NCI-H146 treated with DMSO at 0.1 percent for 48 hours (cell line): ENCODE measurements around the gene SLC9A3.
"Not testable (repeated sequence)": the region's sequence is repeated elsewhere in the genome, so short reads cannot be mapped to it uniquely, and the experiment has no call there.

Experiments used
- DNase-seq: peaks from one replicate; lab custom pipeline; 2025; ENCODE audit not compliant: unreplicated experiment; lab: John Stamatoyannopoulos, UW

SLC9A3 gene

DNA sequence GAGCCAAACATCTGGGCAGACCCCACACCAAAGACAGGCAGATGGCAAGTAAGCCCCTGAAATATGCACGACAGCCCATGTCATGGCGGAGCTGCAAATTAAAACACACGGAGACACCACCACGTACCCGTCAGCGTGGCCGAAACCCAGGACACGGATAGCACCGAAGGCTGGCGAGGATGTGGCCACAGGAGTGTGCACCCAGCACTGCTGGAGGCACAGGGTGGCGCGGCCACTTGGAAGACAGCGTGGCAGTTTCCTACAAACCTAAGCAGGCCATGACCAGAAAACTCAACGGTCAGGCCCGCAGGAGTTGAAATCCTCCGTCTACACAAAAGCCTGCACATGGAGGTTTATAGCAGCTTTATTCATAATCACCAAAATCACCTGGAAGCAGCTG is 12.8 kb downstream of the SLC9A3 start:
- no peak for DNase-seq

- no peak for DNase-seq
Observed at GRCh38 chr5:510521-510920, 13.7 kb downstream of the SLC9A3 start.

GRCh38 chr5:509611-510185 is 14.6 kb downstream of the SLC9A3 start:
- no peak for DNase-seq

DNA sequence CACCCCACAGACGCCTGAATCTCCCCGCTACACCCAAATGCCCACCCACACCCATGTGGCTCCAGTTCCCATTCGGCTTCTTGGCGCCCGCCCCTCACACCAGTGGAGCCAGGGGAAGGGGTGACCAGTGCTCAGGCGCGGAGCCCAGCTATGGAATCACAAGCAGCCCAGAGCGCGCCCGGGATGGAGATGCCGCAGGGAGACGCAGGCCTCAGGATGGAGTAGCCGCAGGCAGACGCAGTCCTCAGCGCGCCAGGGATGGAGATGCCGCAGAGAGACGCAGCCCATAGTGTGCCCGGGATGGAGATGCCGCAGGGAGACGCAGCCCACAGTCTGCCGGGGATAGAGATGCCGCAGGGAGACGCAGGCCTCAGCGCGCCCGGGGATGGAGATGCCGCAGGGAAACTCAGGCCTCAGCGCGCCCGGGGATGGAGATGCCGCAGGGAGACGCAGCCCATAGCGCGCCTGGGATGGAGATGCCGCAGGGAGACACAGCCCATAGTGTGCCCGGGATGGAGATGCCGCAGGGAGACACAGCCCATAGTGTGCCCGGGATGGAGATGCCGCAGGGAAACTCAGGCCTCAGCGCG is 16.2 kb downstream of the SLC9A3 start:
- DNase-seq = not testable (repeated sequence)

DNA sequence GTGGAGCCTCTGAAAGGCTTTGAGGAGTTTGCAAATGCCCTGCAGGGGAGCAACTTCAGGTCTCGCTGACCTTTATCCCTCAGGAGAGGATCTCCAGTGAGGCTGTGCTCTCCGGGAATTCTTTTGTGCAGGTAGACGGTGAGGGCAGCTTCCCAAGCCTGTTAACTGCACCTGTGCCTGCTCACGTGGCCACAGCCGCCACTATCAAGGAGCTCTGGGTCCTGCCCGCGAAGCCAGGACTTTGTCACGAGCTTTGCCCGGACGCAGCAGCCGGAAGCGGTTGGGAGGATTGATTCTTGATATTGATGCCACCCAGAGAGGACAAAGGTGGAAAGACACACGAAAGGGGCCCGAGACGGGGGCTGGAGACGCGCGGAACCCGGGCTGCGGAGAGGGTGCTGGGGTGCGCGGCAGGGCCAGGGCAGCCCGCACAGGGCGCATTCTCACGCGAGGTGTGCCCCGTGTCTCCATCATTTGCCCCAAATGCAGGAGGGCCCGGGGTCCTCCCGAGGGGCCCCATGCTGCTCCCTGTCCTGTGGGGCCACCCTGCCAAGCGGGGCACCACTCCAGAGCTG is 18.2 kb downstream of the SLC9A3 start:
- peak; percentile 29 for DNase-seq

GRCh38 chr5:504326-505154 is 19.7 kb downstream of the SLC9A3 start:
- no peak for DNase-seq

- DNase-seq = no peak
Observed at GRCh38 chr5:502325-503079, 21.7 kb downstream of the SLC9A3 start.

GRCh38 chr5:501831-502184 is 22.4 kb downstream of the SLC9A3 start:
- no peak for DNase-seq

DNA sequence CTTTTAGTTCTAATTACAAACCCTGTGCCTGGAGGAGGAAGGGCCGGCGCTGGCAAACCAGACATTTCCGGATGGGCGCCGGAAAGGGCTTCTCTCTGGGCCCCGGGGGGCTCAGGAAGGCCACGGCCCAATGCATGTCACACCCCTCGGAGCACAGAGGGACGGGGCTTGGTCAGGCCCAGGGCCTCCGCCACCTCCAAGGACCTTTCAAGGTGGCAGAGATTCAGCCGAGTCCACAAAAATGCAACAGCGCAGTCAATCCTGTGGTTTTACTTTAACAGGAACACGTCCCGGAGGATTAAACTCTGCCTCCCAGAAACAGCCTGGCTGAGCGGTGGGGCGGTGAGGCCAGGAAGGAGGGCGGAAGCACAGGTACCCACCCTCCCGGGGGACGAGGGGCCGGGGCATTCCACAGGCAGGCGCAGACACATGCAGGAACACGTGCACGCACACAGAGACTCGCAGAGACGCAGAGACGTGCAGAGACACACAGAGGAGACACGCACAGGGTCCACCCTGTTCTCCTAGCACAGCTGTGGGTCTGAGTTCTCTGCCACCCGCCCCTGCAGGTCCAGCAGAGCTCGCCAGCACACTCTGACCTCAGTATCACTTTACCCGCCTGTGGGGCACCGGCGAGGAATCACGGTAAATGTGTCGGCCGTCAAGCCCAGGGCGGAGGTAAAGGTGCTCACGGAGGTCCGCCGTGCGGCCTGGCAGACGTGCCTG is 23.0 kb downstream of the SLC9A3 start:
- DNase-seq = no peak

DNA sequence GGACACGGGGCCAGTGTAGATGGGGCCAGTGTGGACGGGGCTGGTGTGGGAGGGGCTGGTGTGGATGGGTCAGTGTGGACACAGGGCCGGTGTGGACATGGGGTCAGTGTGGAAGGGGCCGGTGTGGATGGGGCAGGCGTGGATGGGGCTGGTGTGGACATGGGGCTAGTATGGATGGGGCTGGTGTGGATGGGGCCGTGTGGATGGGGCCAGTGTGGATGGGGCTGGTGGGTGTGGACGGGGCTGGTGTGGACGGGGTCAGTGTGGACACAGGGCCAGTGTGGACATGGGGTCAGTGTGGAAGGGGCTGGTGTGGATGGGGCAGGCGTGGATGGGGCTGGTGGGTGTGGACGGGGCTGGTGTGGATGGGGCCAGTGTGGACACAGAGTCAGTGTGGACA is 23.8 kb downstream of the SLC9A3 start:
- no peak for DNase-seq

- DNase-seq = no peak
Observed at GRCh38 chr5:499233-500209, 24.7 kb downstream of the SLC9A3 start.

DNA sequence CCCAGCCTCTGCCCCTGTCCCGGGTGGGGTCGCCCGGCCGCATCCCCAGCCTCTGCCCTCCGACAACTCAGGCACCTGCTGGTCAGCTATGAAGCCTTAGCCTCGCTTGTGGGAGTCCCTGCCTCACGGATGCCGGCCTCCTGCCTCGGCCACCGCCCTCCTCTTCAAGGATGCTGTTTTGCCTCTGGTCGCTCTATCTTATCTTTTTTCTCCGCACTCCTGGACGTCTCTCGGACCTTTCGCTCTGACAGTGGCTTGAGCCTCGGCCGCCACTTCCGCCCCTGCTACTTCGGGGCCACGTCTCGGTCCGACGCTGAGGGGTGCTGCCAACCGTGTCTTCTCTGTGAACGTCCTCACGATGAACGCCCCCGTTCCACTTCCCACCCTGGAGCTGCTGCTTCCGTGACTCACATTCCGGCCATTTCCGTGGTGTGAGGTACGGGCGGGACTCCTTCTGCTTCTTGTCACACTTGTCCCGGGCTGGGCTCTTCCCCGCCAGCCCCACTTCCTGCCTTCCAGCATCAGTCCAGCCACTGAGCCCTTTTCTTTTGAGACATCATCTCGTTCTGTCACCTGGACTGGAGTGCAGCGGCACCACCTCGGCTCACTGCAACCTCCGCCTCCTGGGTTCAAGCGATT is 26.3 kb downstream of the SLC9A3 start:
- no peak for DNase-seq

DNA sequence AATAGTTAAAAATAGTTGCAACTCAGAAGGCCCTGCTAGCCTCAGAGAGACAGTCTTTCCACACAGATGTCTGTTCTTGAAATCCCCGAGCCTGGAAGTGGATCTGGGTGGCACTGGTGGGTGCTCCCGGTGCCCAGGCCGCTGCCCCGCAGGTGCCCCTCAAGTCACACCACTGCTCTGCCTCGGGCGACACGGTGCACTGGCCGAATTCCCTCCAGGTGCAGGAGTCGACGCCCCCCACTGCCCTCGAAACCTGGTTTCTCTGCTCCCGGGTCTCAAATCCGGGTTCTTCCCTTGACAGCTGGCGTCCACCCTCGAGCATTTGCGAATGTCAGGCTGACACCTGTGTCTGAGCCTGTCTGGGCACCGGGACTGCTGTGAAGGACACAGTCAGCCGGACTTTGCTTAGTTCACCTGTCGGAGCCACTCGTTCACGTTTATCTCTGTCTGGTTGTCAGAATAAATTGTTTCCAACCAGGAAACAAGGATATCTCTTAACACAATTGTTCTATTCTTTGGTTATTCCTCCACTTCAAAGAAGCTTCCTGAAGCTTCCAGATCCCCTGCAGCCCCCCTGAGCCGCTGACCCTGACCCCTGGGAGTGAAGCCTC is 27.1 kb downstream of the SLC9A3 start:
- DNase-seq = no peak

GRCh38 chr5:496028-496427 is 28.2 kb downstream of the SLC9A3 start:
- DNase-seq = no peak

DNA sequence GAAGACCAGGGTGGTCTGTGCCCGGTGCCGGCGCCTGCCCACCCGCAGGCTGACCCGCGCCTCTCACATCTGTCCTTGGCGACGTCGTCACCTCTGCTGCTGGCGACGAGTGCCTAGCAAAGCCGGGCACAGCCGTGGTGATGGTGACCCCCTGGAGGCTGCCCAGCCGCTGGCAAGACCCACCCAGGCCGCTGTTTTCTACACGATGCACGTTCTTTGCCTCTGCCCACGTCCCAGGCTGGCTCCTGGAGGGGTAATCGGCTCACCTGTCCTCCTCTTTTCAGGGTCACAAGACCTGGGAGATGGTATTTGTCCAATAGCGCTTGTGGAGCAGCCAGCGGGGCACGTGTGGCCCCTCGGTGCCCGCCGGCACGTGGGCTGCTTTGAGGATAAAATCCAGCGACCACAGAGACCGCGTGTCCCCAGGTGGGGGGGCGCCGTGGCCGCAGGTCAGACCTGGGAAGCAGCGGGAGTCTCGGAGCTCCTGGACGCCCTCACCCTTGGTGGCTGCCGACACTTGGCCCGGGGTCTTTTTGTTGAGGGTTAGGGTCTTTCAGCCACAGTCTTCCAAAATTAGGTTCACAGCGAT is 29.5 kb downstream of the SLC9A3 start:
- no peak for DNase-seq

GRCh38 chr5:493758-494157 is 30.5 kb downstream of the SLC9A3 start:
- DNase-seq = no peak

DNA sequence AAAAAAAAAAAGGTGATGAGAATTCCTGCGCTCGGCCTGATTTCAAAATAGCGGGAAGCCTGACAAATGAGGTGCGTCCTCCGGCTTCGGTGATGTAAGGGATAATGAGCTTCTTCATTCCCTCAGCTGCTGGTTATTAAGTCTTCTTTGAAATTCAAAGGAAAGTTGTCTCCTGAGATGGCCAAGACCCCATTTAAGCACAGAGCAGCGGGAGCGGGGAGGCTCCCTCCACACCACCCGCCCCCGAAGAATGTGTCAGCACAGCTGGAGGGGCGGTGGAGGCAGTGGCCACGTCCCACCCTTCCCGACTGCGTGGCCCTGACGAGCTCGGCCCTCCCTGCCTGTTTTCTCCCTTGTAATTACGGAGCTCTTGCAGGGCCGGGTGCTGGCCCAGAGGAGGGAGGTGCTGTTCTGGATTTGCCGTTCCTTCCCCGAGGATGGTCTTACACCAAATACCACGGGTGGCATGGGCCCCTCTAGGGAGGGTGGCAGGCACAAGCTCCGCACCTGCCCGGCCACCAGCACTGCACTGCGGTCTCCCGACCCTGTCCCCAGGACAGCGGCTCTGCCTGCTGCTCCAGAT is 31.0 kb downstream of the SLC9A3 start:
- DNase-seq = no peak

GRCh38 chr5:492314-492893 is 31.8 kb downstream of the SLC9A3 start:
- DNase-seq = no peak
